ENCODE measurements around the gene CNFN.

The CNFN gene

DNA sequence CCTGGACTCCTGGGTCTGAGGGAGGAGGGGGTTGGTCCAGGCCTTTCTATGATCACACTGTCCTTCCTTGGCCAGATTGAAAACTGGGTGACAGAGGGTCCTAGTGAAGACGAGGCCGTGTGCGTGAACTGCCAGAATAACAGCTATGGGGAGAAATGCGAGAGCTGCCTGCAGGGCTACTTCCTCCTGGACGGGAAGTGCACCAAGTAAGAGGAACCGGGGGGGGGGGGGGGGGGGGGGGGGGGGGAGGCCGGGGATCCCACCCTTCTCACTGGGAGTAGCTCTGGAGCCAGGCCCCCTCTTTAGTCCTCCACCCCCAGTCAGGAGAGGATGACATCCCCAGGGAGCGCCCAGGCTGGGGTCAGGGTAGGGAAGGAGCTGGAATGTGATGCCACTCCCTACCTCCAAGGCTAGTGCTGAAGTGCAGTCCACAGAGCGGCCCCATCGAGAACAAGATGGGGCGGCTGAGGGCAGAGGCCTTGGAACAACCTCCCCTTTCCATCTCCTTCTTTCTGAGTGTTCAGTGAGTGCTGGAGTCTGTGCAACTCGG lies 19.4 kb downstream of the CNFN start:
- no peak for DNase-seq

DNA sequence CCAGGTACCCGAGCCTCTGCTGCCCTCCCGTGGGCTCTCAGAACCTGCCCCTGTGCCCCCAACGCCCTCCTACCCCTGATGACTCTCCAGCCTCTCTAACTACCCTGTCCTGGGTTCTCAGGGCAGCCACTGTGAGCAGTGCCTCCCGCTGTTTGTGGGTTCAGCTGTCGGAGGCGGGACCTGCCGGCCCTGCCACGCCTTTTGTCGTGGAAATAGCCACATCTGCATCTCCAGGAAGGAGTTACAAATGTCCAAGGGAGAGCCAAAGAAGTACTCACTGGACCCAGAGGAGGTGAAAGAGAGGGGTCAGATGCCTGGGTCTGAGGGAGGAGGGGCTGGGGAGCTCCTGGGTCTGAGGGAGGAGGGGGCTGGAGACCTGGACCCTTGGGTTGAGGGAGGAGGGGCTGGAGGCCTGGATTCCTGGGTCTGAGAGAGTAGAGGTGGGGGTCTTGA lies 20.0 kb downstream of the CNFN start:
- no peak for DNase-seq

DNA sequence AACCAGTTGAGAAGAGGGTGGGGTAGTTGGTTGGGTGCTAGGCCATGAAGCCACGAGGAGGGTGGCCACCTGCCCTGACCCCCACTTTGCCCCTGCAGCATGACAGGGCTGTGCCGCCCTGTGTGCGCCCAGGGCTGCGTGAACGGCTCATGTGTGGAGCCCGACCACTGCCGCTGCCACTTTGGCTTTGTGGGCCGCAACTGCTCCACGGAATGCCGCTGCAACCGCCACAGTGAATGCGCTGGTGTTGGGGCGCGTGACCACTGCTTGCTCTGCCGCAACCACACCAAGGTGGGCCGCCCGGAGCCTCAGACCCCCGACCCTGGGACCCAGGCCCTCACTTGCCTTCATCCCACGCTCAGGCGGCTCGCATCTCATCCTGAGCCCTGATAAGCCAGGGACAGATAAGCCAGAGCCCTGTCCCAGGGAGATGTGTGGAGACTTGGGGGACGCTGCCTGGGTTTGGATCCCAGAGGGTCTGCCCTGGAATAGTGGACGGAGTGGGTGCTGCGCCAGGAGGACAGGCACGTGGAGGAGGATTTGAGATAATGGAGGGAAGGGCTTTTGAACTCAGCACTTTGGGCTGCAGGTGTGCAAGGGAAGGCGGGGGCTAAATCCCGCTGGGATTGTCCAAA lies 20.5 kb downstream of the CNFN start:
- no peak for DNase-seq

DNA sequence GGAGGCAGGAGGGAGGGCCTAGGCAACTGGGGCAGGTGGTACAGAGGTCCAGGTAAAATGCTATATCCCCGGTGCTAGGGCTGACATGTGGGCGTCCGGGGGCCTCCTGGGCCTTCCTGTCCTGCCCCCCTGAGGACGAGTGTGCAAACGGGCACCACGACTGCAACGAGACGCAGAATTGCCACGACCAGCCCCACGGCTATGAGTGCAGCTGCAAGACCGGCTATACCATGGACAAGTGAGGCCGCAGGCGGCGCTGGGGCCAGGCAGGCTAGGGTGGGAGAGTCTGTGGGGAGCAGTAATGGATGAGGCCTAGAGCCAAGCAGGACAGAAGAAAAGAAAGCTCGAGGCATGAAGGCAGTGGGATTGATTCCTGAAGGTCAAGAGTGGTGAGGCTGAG lies 21.3 kb downstream of the CNFN start:
- DNase-seq = no peak

DNA sequence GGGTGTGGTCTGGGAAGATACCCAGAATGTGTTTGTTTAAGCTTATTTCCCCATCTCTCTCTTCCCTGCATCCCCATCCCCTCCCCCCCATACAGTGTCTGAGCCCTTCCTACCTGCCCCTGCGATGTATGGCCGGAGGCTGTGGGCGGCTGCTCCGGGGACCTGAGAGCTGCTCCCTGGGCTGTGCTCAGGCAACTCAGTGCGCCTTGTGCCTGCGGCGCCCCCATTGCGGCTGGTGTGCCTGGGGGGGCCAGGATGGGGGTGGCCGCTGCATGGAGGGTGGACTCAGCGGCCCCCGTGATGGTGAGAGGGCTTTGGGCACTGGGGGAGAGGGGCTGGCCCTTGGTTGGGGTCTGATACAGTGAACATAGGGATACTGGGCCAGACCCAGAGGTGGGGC lies 21.7 kb downstream of the CNFN start:
- no peak for DNase-seq

DNA sequence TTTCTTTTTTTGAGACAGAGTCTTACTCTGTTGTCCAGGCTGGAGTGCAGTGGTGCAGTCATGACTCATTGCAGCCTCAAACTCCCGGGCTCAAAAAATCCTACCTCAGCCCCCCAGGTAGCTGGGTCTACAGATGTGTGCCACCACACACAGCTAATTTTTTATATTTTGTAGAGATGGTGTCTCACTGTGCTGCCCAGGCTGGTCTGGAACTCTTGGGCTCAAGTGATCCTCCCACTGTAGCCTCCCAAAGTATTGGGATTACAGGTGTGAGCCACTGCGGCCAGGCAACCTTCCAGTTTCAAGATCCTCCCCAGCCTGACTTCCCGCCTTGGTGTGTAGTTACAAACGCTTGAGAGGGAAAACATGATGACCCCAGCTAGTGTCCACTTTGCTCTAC lies 22.2 kb downstream of the CNFN start:
- no peak for DNase-seq

DNA sequence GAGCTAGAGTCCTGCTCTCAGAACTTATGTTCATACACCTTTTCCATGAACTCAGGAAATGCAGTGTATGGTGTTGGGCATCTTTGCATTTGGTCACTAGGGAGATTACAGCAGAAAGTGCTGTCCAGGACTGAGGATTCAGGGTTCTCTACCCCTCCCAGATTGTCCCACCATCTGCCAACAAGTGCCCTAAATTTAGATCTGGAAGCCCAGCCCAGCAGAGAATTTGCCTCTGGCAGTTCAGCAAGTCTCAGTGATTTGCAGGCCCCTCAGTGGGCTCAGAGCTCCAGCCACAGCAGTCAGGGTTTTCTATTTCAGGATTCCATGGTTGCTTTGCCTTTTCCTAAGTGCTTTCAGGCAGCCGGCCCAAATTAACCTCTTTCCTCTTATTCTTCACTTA lies 23.4 kb downstream of the CNFN start:
- DNase-seq = no peak

DNA sequence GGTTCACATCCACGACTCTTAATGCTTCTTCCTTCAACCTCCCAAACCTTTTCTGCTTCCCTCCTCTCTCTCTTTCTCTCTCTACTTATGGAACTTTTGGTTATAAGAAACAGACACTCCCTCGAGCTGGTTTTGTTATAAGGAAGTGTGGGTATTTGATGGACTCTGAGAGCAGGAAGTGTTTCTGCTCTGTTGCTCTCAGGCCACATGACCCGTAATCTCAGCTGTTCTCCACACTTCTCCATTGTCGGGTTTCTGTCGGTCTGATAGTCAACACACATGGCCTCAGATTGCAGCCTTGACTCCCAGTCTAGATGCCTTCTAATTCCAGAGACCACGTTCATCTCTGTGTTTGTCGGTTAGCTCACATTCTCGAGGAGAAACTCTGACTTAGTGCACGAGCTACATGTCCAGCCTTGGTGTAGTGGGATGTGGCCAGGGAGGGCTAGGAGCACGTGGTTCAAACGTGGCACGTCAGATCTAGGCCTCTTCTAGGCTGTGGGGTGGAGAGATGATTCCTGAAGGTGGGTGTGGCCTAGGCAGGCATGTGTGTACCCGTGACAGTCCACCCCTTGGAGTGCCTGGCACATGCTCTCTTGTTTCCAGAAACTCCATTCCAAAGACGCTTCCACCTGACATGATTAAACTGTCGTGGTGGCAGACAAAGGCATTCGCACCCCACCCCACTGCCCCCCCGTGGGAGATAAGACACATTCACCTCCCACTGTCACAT lies 26.3 kb downstream of the CNFN start:
- DNase-seq = no peak

DNA sequence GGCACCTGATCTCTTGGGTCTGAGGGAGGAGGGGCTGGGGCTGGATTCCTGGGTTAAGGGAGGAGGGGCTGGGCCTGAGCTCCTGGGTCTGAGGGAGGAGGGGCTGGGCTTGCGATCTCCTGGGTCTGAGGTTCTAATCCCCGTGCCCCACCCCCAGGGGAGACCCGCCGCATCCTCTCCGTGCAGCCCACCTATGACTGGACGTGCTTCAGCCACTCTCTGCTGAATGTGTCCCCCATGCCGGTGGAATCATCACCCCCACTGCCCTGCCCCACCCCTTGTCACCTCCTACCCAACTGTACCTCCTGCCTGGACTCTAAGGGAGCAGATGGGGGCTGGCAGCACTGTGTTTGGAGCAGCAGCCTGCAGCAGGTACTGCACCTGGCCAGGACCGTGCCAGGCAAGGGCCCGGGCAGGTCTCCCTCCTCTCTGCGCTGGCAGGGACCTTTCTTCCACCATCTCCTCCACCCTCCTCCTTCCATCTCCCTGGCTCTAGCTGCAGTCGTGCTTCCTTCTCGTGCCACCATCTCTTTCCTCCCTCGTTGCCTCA lies 27.1 kb downstream of the CNFN start:
- DNase-seq = no peak

DNA sequence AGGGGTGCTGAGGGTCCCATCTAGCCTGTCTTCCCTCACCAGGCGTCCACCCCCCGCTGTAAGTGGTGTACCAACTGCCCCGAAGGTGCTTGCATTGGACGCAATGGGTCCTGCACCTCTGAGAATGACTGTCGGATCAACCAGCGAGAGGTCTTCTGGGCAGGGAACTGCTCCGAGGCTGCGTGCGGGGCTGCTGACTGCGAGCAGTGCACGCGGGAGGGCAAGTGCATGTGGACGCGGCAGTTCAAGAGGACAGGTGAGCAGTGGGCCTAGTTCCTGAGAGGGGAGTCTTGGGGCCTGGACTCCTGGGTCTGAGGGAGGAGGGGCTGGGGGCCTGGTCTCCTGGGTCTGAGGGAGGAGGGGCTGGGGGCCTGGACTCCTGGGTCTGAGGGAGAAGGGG lies 27.8 kb downstream of the CNFN start:
- no peak for DNase-seq

DNA sequence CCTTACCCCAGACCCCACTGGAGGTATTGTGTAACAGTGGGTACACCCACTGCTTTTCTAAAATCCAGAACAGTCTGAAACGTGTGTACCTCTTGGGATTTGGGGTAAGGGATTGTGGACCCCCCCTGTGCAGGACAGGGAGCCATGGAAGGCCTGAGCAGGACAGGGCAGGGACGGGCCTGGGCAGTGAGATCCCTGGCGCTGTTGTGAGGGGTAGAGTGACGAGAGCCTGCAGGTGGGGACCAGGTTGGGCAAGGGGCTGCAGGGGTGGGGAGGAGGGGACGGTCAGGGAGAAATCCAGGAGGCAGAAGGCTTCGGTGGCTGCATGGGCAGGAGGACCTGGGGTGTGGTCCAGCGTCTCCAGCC lies 28.6 kb downstream of the CNFN start:
- no peak for DNase-seq

DNA sequence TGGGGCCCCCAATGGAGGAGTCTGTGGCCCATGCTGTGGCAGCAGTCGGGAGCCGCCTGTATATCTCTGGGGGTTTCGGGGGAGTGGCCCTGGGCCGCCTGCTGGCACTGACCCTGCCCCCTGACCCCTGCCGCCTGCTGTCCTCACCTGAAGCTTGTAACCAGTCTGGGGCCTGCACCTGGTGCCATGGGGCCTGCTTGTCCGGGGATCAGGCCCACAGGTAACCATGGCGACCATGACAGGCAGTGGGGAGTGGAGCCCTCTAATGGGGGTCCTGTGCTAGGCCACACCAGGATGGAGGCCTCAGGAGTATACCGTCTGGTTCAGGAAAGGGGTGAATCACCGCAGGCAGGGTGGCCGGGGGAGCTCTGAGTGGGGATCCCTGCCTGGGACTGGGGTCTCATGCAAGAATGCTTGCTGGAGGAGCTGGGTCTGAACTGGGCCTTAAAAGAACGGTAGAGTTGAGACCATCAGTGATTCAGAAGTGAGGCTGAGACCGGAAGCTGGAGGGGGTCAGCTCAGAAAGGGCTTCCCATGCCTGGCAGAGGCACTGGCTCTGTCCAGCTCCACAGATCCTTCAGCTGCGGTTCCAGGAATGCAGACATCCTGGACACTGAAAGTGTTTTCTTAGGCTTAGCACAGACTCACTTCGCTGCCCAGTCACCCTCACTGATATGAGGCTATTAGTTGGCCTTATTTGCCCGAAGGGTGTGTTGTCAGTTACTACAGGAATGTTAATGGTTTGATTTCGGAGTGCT lies 29.1 kb downstream of the CNFN start:
- DNase-seq = no peak

DNA sequence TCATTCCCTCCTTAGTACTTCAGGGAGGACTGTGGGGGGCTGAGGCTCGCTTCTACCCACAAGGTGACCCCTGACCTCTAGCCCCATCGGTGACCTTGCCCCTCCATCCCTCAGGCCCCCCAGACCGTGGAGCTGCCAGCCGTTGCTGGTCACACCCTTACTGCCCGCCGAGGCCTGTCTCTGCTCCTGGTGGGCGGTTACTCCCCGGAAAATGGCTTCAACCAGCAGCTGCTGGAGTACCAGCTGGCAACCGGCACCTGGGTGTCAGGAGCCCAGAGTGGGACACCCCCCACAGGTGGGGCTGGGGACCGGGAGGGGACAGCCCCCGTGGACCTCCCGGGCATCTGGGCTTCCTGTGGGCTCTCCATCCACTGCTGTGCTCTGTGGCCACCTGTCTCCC lies 32.8 kb downstream of the CNFN start:
- no peak for DNase-seq

DNA sequence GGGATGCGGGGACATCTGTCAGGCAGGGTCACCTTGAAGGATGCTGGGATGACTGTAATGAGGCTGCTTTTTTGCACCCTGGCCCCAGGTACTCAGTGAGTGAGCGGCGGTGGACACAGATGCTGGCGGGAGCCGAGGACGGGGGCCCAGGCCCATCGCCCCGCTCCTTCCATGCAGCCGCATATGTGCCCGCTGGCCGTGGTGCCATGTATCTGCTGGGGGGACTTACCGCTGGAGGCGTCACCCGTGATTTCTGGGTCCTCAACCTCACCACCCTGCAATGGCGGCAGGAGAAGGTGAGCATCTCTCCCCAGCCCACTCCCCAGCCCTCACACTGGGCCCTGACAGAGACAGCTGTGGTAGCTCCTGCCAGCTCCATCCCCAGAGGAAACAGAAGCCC lies 33.4 kb downstream of the CNFN start:
- DNase-seq = no peak

DNA sequence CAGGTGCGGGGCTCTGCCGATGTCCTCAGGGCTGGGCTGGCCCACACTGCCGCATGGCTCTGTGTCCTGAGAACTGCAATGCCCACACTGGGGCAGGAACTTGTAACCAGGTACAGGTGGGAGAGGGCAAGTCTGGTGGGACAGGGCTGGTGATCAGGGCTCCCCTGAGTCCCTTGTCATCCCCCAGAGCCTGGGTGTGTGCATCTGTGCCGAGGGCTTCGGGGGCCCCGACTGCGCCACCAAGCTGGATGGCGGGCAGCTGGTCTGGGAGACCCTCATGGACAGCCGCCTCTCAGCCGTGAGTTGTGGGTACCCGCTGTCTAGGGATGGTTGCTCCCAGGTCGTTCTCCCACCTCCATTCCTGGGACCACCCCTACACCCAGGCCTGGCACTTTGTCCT lies 34.2 kb downstream of the CNFN start:
- no peak for DNase-seq

DNA sequence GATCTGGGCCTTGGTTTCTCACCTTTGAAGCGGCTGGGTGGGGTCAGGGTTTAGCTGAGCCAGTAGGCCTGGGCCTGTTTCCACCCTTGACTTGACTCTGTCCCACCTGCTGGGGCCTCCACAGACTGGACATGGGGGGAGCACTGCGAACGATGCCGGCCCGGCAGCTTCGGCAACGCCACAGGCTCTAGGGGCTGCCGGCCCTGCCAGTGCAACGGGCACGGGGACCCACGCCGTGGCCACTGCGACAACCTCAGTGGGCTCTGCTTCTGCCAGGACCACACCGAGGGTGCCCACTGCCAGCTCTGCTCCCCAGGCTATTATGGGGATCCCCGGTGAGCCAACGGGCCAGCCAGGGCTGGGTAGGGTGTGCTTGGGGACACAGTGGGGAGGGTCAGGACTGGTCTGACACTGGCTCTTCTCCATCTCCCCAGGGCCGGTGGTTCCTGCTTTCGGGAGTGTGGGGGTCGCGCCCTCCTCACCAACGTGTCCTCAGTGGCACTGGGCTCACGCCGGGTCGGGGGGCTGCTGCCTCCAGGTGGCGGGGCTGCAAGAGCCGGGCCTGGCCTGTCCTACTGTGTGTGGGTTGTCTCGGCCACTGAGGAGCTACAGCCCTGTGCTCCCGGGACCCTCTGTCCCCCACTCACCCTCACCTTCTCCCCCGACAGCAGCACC lies 36.6 kb downstream of the CNFN start:
- DNase-seq = no peak

DNA sequence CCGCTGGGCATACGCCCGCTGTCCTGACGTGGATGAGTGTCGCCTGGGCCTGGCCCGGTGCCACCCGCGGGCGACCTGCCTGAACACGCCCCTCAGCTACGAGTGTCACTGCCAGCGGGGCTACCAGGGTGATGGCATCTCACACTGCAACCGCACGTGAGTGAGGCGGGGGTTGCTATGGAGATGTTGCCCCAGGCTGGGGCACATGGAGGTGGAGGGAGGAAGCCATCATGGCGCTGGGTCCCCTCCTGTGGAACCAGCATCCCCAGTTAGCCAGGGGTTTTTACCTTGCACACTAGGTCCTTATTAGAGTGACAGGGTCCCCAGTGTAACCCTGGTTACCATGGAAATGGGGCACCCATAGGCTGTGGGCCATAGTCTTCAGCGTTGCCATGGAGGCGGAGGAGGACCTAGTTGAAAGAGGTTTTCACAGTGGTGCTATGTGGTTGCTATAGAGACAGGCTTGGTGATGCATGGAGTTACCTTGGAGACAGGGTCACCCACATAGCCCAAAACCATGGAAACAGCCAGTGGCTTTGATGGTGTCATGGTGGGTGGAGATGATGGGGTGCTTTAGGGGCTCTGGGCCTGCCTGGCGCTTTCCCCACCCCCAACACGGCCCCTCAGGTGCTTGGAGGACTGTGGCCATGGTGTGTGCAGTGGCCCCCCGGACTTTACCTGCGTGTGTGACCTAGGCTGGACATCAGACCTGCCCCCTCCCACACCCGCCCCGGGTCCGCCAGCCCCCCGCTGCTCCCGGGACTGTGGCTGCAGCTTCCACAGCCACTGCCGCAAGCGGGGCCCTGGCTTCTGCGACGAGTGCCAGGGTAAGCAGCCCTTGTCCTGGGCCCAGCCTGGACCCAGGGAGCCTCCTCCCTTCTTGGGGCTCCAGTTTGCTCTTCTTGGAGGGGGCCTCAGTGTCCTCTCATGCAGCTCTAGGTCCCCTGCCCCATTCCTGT lies 37.5 kb downstream of the CNFN start:
- DNase-seq = no peak

DNA sequence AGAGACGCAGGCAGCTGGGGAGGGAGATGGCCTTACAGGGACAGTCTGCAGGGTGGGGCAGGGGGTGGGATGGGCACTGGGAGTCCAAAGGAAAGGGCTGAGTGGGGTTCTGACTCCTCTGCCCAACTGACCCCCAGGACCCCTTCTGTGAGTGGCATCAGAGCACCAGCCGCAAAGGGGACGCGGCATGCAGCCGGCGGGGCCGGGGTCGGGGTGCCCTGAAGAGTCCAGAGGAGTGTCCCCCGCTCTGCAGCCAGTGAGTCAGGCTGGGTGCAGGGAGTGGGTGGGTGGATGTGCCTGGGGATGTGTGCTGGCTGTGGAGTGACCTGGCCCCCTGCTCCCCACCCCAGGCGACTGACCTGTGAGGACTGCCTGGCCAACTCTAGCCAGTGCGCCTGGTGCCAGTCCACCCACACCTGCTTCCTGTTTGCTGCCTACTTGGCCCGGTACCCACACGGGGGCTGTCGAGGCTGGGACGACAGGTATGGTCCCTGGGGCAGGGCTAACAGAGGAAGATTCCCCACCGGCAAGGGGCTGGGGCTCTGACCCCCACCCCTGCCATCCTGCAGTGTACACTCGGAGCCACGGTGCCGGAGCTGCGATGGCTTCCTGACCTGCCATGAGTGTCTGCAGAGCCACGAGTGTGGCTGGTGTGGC lies 38.9 kb downstream of the CNFN start:
- DNase-seq = no peak

DNA sequence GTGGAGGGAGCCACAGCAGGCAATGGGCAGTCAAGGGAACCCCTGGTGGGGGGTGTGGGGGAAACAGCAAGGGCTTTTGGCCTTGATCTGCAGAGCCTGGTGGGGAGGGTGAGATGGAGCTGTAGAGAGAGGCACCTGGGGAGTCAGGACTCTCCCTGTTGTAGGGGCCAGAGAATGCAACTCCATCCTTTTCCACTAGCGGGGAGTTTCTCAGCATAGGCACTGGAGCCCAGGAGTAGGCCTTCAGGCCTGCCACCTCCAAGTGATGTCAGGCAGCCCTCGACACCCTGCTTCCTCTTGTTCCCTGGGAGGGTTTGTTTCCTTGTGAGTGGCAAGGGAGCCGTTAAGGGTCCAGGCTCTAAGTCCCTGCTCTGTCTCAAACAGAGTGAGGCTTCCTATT lies 39.7 kb downstream of the CNFN start:
- DNase-seq = no peak

DNA sequence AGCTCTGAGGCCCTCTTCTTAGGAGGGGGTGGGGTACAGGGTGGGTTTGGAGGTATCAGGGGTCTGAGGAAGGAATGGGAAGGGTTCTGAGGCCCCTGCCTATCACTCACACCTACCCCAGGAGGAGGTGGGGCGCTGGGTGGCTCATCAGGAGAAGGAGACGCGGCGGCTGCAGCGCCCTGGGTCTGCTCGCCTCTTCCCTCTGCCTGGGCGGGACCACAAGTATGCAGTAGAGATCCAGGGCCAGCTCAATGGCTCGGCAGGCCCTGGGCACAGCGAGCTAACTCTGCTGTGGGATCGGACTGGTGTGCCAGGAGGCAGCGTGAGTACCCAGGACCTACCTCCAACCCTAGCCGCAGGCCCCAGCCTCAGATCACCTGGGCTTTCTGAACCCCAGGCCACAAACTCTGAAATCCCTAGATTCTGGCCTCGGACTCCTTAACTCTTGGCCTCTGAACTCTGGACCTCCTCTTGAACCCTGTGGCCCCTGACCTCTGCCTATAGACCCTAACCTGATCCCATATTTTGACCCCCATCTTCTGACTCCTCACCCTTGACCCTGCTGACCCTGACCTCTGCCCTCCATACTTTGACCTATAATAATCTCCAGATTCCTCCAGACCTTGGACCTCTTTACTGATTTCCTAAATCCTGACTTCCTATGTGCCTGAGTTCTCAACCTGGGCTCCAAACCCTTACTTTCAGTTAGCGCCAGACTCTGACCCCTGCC lies 40.6 kb downstream of the CNFN start:
- no peak for DNase-seq

DNA sequence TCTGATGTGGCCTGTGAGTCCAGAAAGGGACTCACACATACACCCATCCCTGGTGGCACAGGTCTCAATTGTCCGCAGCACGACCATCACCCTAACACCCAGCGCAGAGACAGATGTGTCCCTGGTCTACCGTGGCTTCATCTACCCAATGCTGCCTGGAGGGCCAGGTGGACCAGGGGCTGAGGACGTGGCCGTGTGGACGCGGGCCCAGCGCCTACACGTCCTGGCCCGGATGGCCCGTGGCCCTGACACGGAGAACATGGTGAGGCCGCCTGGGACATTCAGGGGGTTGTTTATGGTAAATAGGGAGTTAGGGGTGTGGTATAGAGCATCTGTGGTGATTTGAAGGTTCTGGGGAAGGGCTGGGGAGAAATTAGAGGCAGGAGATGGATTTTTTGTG lies 41.9 kb downstream of the CNFN start:
- DNase-seq = no peak

Measured in SIG-M5 (cell line).